ENCODE measurements around the gene FAM184B.

- TF ChIP-seq CTCF (IDR thresholded peaks at IDR 0.05) (no peak), POLR2A (IDR thresholded peaks at IDR 0.05) (no peak)
Observed at GRCh38 chr4:17587094-17587822, 194.2 kb downstream of the FAM184B start.

Data from lower leg skin (tissue), 3 donors.